ENCODE measurements around the gene DDX25. TPM values are rescaled to one million over a fixed set of nuclear protein-coding genes. Genes with fewer than 3 reads are reported as not detected.
A peak's percentile ranks its signal among the peaks of the same experiment; 100 is the strongest.

Gene DDX25
- total RNA-seq, 4 donors from 2014 or later, result 1.5 TPM; not detected in 3

- TF ChIP-seq EP300 (IDR thresholded peaks at IDR 0.05; ENCODE audit: low read depth) (peak; percentile 66), POLR2AphosphoS5 (IDR thresholded peaks at IDR 0.05) (peak; percentile 74 to 86 (median 79)), POLR2A (IDR thresholded peaks at IDR 0.05) (no peak)
- WGBS, 2 donors (ENCODE audit: low coverage in 1 of 2), result 51 to 77% methylated on average over 2 to 15 of the region's 15 CpGs
- intact Hi-C loops (cut with DNase I; ENCODE audit: low total_unique reads), result no loop called here
- in situ Hi-C loops (cut with MboI; ENCODE audit: low pct_ligation_motif_present in 1 of 4, low pct_unique_long_range_greater_than_20kb in 1 of 4, low sequenced_read_pairs in 3 of 4), result no loop called here
- no peaks in the 10 kb centered on the region for H3K9me3 ChIP-seq
- no peaks in the 10 kb centered on the region for H3K36me3 ChIP-seq
- H3K4me3 ChIP-seq, result no peak overlapping the region
- peak overlapping the region in 3 of 4 donors; percentile 33 to 77 (median 59) for H3K27ac ChIP-seq
- H3K4me1 ChIP-seq, result peaks cover 12 to 23% (median 22%) of the 10 kb centered on the region in 4 donors
- H3K27me3 ChIP-seq, result no peaks in the 10 kb centered on the region
- DNase-seq, result peak; percentile 38
Observed at GRCh38 chr11:125950696-125951651, 46.7 kb downstream of the DDX25 start.

GRCh38 chr11:125951731-125952130 lies 47.4 kb downstream of the DDX25 start:
- Histone ChIP-seq H3K36me3 (no peaks in the 10 kb centered on the region), H3K9me3 (no peaks in the 10 kb centered on the region), H3K4me3 (no peak overlapping the region), H3K4me1 (peaks cover 12 to 23% (median 22%) of the 10 kb centered on the region in 4 donors), H3K27ac (peak overlapping the region in 2 of 4 donors; percentile 50 to 67), H3K27me3 (no peaks in the 10 kb centered on the region)
- intact Hi-C loops (cut with DNase I; ENCODE audit: low total_unique reads) (no loop called here), in situ Hi-C loops (cut with MboI; ENCODE audit: low pct_ligation_motif_present in 1 of 4, low pct_unique_long_range_greater_than_20kb in 1 of 4, low sequenced_read_pairs in 3 of 4) (no loop called here)
- TF ChIP-seq EP300 (IDR thresholded peaks at IDR 0.05; ENCODE audit: low read depth), result no peak
- no peak for TF ChIP-seq POLR2A (IDR thresholded peaks at IDR 0.05)
- TF ChIP-seq CTCF (IDR thresholded peaks at IDR 0.05), result no peak
- TF ChIP-seq POLR2AphosphoS5 (IDR thresholded peaks at IDR 0.05), result no peak
- 69 to 80% methylated on average over 1 to 11 of the region's 11 CpGs for WGBS, 2 donors (ENCODE audit: low coverage in 1 of 2)
- no peak for DNase-seq

GRCh38 chr11:125952559-125952958 lies 48.3 kb downstream of the DDX25 start:
- WGBS, 2 donors (ENCODE audit: low coverage in 1 of 2), result 21% methylated on average over 2 of the region's 2 CpGs; no CpG with 5 or more reads in 1 of the 2 donors
- in situ Hi-C loops (cut with MboI; ENCODE audit: low pct_ligation_motif_present in 1 of 4, low pct_unique_long_range_greater_than_20kb in 1 of 4, low sequenced_read_pairs in 3 of 4), result no loop called here
- no peaks in the 10 kb centered on the region for H3K9me3 ChIP-seq
- no peaks in the 10 kb centered on the region for H3K36me3 ChIP-seq
- DNase-seq, result no peak
- H3K4me3 ChIP-seq, result no peak overlapping the region
- intact Hi-C loops (cut with DNase I; ENCODE audit: low total_unique reads), result no loop called here
- peaks cover 12 to 23% (median 22%) of the 10 kb centered on the region in 4 donors for H3K4me1 ChIP-seq
- peak overlapping the region in 1 of 4 donors; percentile 27 for H3K27ac ChIP-seq
- H3K27me3 ChIP-seq, result no peaks in the 10 kb centered on the region
- no peak for TF ChIP-seq CTCF (IDR thresholded peaks at IDR 0.05)
- no peak for TF ChIP-seq POLR2A (IDR thresholded peaks at IDR 0.05)
- TF ChIP-seq POLR2AphosphoS5 (IDR thresholded peaks at IDR 0.05), result no peak

GRCh38 chr11:125952973-125953372 lies 48.7 kb downstream of the DDX25 start:
- no peak for TF ChIP-seq CTCF (IDR thresholded peaks at IDR 0.05)
- TF ChIP-seq POLR2AphosphoS5 (IDR thresholded peaks at IDR 0.05), result peak in 2 of 3 donors; percentile 55 to 62
- no peak for TF ChIP-seq EP300 (IDR thresholded peaks at IDR 0.05; ENCODE audit: low read depth)
- TF ChIP-seq POLR2A (IDR thresholded peaks at IDR 0.05), result no peak
- DNase-seq, result peak; percentile 69
- in situ Hi-C loops (cut with MboI; ENCODE audit: low pct_ligation_motif_present in 1 of 4, low pct_unique_long_range_greater_than_20kb in 1 of 4, low sequenced_read_pairs in 3 of 4) (no loop called here), intact Hi-C loops (cut with DNase I; ENCODE audit: low total_unique reads) (no loop called here)
- Histone ChIP-seq H3K36me3 (no peaks in the 10 kb centered on the region), H3K4me3 (no peak overlapping the region), H3K9me3 (no peaks in the 10 kb centered on the region), H3K4me1 (peaks cover 12 to 23% (median 22%) of the 10 kb centered on the region in 4 donors), H3K27me3 (no peaks in the 10 kb centered on the region), H3K27ac (peak overlapping the region in 2 of 4 donors; percentile 21 to 39)
- 47% methylated on average over 7 of the region's 7 CpGs; no CpG with 5 or more reads in 1 of the 2 donors for WGBS, 2 donors (ENCODE audit: low coverage in 1 of 2)

Measured in transverse colon (tissue), 4 donors.